Rectal smooth muscle tissue (tissue), 1 donor: ENCODE measurements around the gene BDP1.

Source experiments
- H3K27ac ChIP-seq: one replicate; pipeline ENCODE4 v1.7.0; 2013; ENCODE audit warnings: low read depth, low read length, inconsistent platforms
- H3K27me3 ChIP-seq: one replicate; pipeline ENCODE4 v1.7.0; 2013; ENCODE audit warnings: low read length; ENCODE audit not compliant: control insufficient read depth, insufficient read depth
- H3K36me3 ChIP-seq: one replicate; pipeline ENCODE4 v1.7.0; 2013; ENCODE audit warnings: low read length; ENCODE audit not compliant: control insufficient read depth, insufficient read depth
- H3K4me1 ChIP-seq: one replicate; pipeline ENCODE4 v1.7.0; 2013; ENCODE audit warnings: low read length; ENCODE audit not compliant: control insufficient read depth, insufficient read depth
- H3K4me3 ChIP-seq: one replicate; pipeline ENCODE4 v1.7.0; 2013; ENCODE audit warnings: low read length
- H3K9ac ChIP-seq: one replicate; pipeline ENCODE4 v1.7.0; 2013; ENCODE audit warnings: low read length

Gene BDP1

GRCh38 chr5:71582945-71583584, 127.6 kb downstream of the BDP1 start:
- H3K4me1 ChIP-seq, result peaks cover 3% of the 10 kb centered on the region
- H3K27ac ChIP-seq, result no peak overlapping the region
- no peaks in the 10 kb centered on the region for H3K36me3 ChIP-seq
- no peak overlapping the region for H3K4me3 ChIP-seq
- no peak overlapping the region for H3K9ac ChIP-seq
- H3K27me3 ChIP-seq, result no peaks in the 10 kb centered on the region

DNA sequence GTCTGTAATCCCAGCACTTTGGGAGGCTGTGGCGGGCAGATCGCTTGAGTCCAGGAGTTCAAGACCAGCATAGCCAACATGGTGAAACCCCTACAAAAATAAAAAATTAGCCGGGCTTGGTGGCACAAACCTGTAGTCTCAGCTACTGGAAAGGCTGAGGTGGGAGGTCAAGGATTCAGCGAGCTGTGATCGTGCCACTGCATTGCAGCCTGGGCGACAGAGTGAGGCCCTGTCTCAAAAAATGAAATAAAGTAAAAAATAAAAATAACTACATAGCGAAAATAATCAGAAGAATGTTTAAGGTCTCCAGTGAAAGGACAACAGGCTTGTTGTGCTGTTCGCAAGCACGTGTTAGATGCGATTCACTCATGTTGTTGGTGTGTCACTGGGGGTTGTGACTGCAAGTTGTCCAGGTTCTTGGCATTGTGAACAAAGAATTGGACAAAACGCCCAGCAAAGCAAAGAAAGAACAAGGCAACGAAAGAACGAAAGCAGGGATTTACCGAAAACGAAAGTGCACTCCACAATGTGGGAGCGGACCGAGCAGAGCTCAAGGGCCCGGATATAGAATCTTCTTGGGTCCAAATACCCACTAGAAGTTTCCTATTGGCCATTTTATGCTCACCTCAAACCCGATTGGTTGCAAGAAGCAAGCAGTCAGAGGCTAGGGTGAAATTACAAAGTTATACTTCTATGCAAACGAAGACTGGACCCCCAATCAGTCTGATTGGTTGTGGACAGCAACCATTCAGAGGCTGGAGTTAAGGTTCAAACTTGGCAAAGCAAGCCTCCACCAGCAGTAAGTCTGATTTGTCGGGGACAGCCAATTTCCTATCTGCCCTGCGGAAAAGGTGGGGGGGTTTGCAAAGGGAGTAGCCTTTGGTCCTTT, 130.8 kb downstream of the BDP1 start:
- no peaks in the 10 kb centered on the region for H3K36me3 ChIP-seq
- peaks cover 6% of the 10 kb centered on the region for H3K4me1 ChIP-seq
- no peak overlapping the region for H3K9ac ChIP-seq
- peak overlapping the region; percentile 68 for H3K27ac ChIP-seq
- H3K4me3 ChIP-seq, result peak overlapping the region; percentile 64
- H3K27me3 ChIP-seq, result no peaks in the 10 kb centered on the region

- H3K4me3 ChIP-seq, result peak within 1 kb of the TSS; percentile 64
- H3K9ac ChIP-seq, result peak within 1 kb of the TSS; percentile 29
- H3K4me1 ChIP-seq, result peaks cover 6% of the 10 kb centered on the region
- peak within 1 kb of the TSS; percentile 68 for H3K27ac ChIP-seq
- no peaks in the 10 kb centered on the region for H3K27me3 ChIP-seq
- H3K36me3 ChIP-seq, result no peaks in the 10 kb centered on the region
These were observed 131.7 kb downstream of the BDP1 start, which contains the start of gene MCCC2 for GRCh38 chr5:71586941-71587765. MCCC2 (plus strand) TSS chr5:71587340; CDS start chr5:71587426, 86 bp downstream.

DNA sequence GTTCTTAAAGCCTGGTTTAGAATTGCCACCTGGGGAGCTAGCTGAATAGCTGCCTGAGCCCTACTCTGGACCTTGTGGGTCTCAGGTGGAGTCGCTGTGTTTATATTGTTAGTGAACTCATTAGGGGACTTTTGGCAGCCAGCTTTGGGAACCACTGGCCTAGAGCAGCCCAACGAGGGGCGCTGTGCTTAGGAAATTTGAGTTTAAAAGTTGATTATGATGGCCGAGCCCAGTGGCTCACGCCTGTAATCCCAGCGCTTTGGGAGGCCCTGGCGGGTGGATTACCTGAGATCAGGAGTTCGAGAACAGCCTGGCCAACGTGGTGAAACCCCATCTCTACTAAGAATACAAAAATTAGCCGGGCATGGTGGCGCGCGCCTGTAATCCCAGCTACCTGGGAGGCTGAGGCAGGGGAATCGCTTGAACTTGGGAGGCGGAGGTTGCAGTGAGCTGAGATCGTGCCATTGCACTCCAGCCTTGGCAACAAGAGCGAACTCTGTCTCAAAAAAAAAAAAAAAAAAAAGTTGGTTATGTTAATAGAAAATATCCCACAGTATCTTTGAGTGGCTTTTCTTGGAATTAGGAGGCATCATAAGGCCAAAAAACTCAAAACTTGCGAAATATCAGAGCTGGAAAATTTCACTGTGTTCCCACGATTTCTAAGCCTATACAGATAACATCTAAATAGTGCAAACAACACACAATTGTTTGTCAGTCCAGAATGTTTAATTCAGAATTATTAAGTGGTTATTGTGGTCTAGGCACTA, 132.5 kb downstream of the BDP1 start:
- Histone ChIP-seq H3K27me3 (no peaks in the 10 kb centered on the region), H3K36me3 (no peaks in the 10 kb centered on the region), H3K4me1 (peaks cover 6% of the 10 kb centered on the region), H3K9ac (peak overlapping the region; percentile 29), H3K27ac (no peak overlapping the region), H3K4me3 (peak overlapping the region; percentile 64)

DNA sequence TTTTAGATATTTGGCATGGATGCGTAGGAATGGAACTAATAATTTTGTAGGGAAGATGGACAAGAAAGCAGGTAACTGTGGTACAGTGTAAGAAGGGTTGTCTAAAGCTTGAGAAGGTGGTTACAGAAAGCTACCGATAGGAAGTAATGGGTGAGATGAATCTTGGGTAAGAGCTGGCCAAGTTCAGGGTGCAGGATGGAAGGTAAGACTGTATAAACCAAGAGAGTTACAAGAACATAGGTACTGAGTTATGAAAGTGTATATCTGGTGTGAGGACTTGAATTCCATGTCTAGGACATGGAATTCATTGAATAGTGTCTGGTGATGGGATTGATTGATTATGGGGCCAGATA, 133.1 kb downstream of the BDP1 start:
- H3K4me3 ChIP-seq, result peak overlapping the region; percentile 41
- H3K27me3 ChIP-seq, result no peaks in the 10 kb centered on the region
- H3K27ac ChIP-seq, result no peak overlapping the region
- peaks cover 6% of the 10 kb centered on the region for H3K4me1 ChIP-seq
- H3K9ac ChIP-seq, result no peak overlapping the region
- H3K36me3 ChIP-seq, result no peaks in the 10 kb centered on the region

DNA sequence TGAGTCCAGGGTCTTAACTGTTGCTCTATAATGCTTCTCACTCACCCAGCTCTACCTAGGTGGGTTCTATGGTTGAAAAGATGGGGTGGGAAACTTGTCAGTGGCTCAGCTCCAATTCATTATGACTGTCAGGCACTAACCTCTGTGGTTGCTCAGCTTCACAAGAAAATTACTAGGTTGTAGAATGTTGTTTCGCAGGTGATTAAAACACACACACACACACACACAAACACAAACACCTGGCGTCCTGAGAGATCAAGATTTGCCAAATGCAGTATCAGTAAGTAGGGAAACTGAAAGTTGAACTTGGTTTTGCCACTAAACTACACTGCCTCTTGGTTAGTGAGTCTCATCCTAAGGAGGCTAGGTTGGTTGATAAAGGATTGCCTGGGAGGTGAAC, 134.5 kb downstream of the BDP1 start:
- Histone ChIP-seq H3K4me3 (no peak overlapping the region), H3K9ac (no peak overlapping the region), H3K27me3 (no peaks in the 10 kb centered on the region), H3K4me1 (peaks cover 6% of the 10 kb centered on the region), H3K27ac (no peak overlapping the region), H3K36me3 (no peaks in the 10 kb centered on the region)

DNA sequence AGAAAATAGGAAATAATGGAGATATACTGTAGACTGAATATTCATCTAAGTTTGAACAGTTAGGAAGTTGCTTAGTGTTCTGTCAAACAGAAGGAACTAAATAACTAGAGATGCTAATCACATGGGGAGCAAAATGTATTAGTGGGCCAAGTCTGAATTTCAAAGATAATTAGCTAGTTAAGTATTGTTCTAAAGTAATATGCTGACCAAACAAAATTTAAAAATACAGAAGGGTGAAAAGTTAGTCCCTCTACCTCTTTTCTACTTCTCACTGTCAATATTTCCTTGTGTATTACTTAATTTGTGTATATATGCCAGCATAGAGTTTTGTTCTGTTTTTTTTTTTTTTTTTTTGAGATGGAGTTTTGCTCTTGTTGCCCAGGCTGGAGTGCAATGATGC, 135.6 kb downstream of the BDP1 start:
- Histone ChIP-seq H3K36me3 (no peaks in the 10 kb centered on the region), H3K4me1 (peaks cover 6% of the 10 kb centered on the region), H3K9ac (no peak overlapping the region), H3K27ac (no peak overlapping the region), H3K4me3 (no peak overlapping the region), H3K27me3 (no peaks in the 10 kb centered on the region)

DNA sequence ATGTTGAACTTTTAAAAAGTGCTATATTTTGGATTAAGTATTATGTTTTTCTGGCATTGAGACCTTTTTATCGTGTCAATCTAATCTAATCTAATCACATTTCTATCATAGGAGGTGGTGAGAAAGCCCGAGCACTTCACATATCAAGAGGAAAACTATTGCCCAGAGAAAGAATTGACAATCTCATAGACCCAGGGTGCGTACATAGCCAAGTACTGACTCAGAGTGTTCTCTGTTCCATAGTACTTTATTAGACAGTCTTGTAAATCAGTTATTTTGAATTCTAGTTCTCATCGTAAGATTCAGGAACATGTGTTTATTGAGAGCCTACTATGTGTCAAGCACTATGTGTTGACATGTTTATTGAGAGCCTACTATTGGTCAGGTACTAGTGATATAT, 140.7 kb downstream of the BDP1 start:
- H3K4me1 ChIP-seq, result no peaks in the 10 kb centered on the region
- H3K9ac ChIP-seq, result no peak overlapping the region
- peaks cover 8% of the 10 kb centered on the region for H3K36me3 ChIP-seq
- H3K4me3 ChIP-seq, result no peak overlapping the region
- H3K27ac ChIP-seq, result no peak overlapping the region
- H3K27me3 ChIP-seq, result no peaks in the 10 kb centered on the region

DNA sequence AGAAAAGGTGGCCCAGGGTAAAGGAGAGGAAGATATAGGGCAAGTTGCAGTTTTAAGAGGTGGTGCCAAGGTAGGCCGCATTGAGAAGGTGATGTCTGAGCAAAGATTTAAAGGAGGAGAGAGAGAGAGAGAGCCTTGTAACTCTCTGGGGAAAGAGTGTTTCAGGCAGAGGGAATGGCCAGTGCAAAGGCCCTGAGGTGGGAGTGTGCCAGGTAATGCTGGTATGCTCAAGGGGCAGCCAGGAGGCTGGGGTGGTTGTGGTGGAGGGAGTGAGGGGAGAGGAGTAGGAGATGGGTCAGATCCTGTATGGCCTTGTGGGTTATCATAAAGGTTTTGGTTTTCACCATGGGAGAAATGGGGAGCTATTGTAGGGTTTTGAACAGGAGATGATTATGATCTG, 141.6 kb downstream of the BDP1 start:
- Histone ChIP-seq H3K4me3 (no peak overlapping the region), H3K9ac (no peak overlapping the region), H3K4me1 (no peaks in the 10 kb centered on the region), H3K27me3 (no peaks in the 10 kb centered on the region), H3K27ac (no peak overlapping the region), H3K36me3 (peaks cover 8% of the 10 kb centered on the region)

GRCh38 chr5:71600783-71601182, 145.3 kb downstream of the BDP1 start:
- peaks cover 8% of the 10 kb centered on the region for H3K36me3 ChIP-seq
- H3K9ac ChIP-seq, result no peak overlapping the region
- no peaks in the 10 kb centered on the region for H3K27me3 ChIP-seq
- no peaks in the 10 kb centered on the region for H3K4me1 ChIP-seq
- no peak overlapping the region for H3K27ac ChIP-seq
- H3K4me3 ChIP-seq, result no peak overlapping the region

- Histone ChIP-seq H3K27me3 (no peaks in the 10 kb centered on the region), H3K4me1 (no peaks in the 10 kb centered on the region), H3K9ac (no peak overlapping the region), H3K36me3 (peaks cover 8% of the 10 kb centered on the region), H3K4me3 (no peak overlapping the region), H3K27ac (no peak overlapping the region)
These were observed 146.0 kb downstream of the BDP1 start for GRCh38 chr5:71601222-71602026.
